Thymus (tissue), 11 donors: ENCODE results near the gene CTTN. TPM values are rescaled to one million over a fixed set of nuclear protein-coding genes. Genes with fewer than 3 reads are reported as not detected.

Source experiments
- DNase-seq, 9 donors: peaks; one replicate each; pipeline ENCODE4 v3.0.0-alpha.2; 2013; ENCODE audit warnings: low spot score in 9 of 9, low read depth in 6 of 9, missing footprints in 1 of 9
- H3K27ac ChIP-seq, 2 donors: one replicate each; pipeline ENCODE4 v1.5.1; 2013; ENCODE audit warnings: control low read depth in 1 of 2, low read depth in 1 of 2, low read length in 1 of 2, mild to moderate bottlenecking in 1 of 2, moderate library complexity in 1 of 2
- H3K27me3 ChIP-seq, 2 donors: one replicate each; pipeline ENCODE4 v1.5.1; 2013; ENCODE audit warnings: low read length in 1 of 2; ENCODE audit not compliant: control insufficient read depth in 2 of 2, insufficient read depth in 1 of 2
- H3K36me3 ChIP-seq, 2 donors: one replicate each; pipeline ENCODE4 v1.5.1; 2013; ENCODE audit warnings: low read length in 1 of 2, mild to moderate bottlenecking in 1 of 2, moderate library complexity in 1 of 2; ENCODE audit not compliant: control insufficient read depth in 2 of 2, insufficient read depth in 2 of 2
- H3K4me1 ChIP-seq, 2 donors: one replicate each; pipeline ENCODE4 v1.5.1; 2013; ENCODE audit warnings: low read length in 2 of 2; ENCODE audit not compliant: control insufficient read depth in 2 of 2, insufficient read depth in 2 of 2
- H3K4me3 ChIP-seq, 2 donors: one replicate each; pipeline ENCODE4 v1.5.1; 2013; ENCODE audit warnings: low read length in 2 of 2, control low read depth in 1 of 2, mild to moderate bottlenecking in 1 of 2
- H3K9me3 ChIP-seq, 2 donors: one replicate each; pipeline ENCODE4 v1.5.1; 2013; ENCODE audit warnings: low read length in 1 of 2, mild to moderate bottlenecking in 1 of 2; ENCODE audit not compliant: control insufficient read depth in 2 of 2, insufficient read depth in 1 of 2
- WGBS: extraction: QIAGEN DNeasy Blood & Tissue Kit; methylation state at CpG from one replicate; pipeline ENCODE4 v1.1.7; 2013; 5-methylcytosine and 5-hydroxymethylcytosine counted together
- polyA plus RNA-seq: library from polyadenylated mRNA; stranded (reverse); fragments of 200-250 nt; gene quantifications from one replicate; pipeline ENCODE4 v1.2.3, GENCODE V29; 2013
- total RNA-seq: library from RNA; stranded (reverse); fragments of 120-200 nt; gene quantifications from one replicate; pipeline ENCODE4 v1.2.4, GENCODE V29; 2013
- donor health status: healthy.

The CTTN gene
- total and polyA plus RNA-seq, 2 donors: 31.4 to 65.5 TPM

- Histone ChIP-seq H3K27me3 (no peaks in the 10 kb centered on the region), H3K9me3 (peaks cover 0 to 19% of the 10 kb centered on the region in 2 donors), H3K27ac (no peak overlapping the region), H3K36me3 (no peaks in the 10 kb centered on the region), H3K4me3 (no peak overlapping the region), H3K4me1 (no peaks in the 10 kb centered on the region)
- 96% methylated on average over 31 of the region's 31 CpGs for WGBS
- DNase-seq: no peak
Observed at GRCh38 chr11:70485326-70486025, 87.1 kb downstream of the CTTN start.

GRCh38 chr11:70486026-70486415 lies 87.7 kb downstream of the CTTN start:
- H3K36me3 ChIP-seq: no peaks in the 10 kb centered on the region
- DNase-seq: no peak
- peaks cover 0 to 24% of the 10 kb centered on the region in 2 donors for H3K9me3 ChIP-seq
- no peak overlapping the region for H3K4me3 ChIP-seq
- WGBS: 98% methylated on average over 22 of the region's 22 CpGs
- no peaks in the 10 kb centered on the region for H3K4me1 ChIP-seq
- H3K27me3 ChIP-seq: no peaks in the 10 kb centered on the region
- no peak overlapping the region for H3K27ac ChIP-seq

Other genes starting within 250 kb of the CTTN start
- gene FADD, start 195.2 kb upstream of the CTTN start, total RNA-seq: 27.4 TPM
- gene FADD, start 195.2 kb upstream of the CTTN start, polyA plus RNA-seq: 19.4 TPM
- gene PPFIA1, start 127.8 kb upstream of the CTTN start, total RNA-seq: 22.0 TPM
- gene PPFIA1, start 127.8 kb upstream of the CTTN start, polyA plus RNA-seq: 23.3 TPM